ENCODE results near the gene CLEC4D.
"Not testable (repeated sequence)": the region's sequence is repeated elsewhere in the genome, so short reads cannot be mapped to it uniquely, and the experiment has no call there.

The CLEC4D gene

DNA sequence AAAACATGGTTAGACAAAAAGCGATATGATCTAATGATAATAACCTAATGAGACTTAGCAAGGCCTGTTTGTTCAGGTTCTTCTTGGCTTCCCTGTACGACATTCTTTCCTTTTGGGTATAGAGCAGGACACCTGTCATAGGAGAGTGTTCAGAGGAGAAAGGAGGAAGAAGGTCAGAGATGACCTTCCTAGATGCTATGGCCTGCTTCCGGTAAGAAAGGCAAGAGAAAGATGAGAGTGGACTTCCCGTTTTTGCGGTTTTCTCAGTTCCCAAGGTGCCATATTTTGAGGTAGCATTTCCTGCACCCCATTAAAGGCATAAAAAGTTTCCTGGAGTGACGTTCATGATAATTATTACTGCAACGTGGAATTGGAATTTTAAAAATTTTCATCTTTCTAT, 18.7 kb downstream of the CLEC4D start:
- no peaks in the 10 kb centered on the region for H3K36me3 ChIP-seq (ENCODE audit: control insufficient read depth, low read length)
- H3K4me1 ChIP-seq (ENCODE audit: control insufficient read depth, low read length): peaks cover 5% of the 10 kb centered on the region; the same call in 1 of the 2 replicates
- H4K20me1 ChIP-seq (ENCODE audit: control insufficient read depth, insufficient read depth, low read depth, low read length): no peaks in the 10 kb centered on the region
- H3K4me3 ChIP-seq (ENCODE audit: low read length): no peak overlapping the region
- TF ChIP-seq EZH2phosphoT487 (IDR thresholded peaks at IDR 0.05; ENCODE audit: borderline replicate concordance, low read length): no peak
- no peak for TF ChIP-seq CTCF (IDR thresholded peaks at IDR 0.05; ENCODE audit: low read depth, low read length, poor library complexity, severe bottlenecking)
- no peaks in the 10 kb centered on the region for H3K79me2 ChIP-seq (ENCODE audit: control insufficient read depth, low read length)
- no peaks in the 10 kb centered on the region for H3F3A ChIP-seq (ENCODE audit: control insufficient read depth, insufficient read depth)
- H3K4me2 ChIP-seq (ENCODE audit: low read length): no peak overlapping the region
- no peaks in the 10 kb centered on the region for H3K9me2 ChIP-seq (replicated peaks; ENCODE audit: control insufficient read depth, low read length)
- H3K27me3 ChIP-seq (ENCODE audit: control insufficient read depth, low read length): peaks cover 8% of the 10 kb centered on the region; the same call in 1 of the 2 replicates
- no peak overlapping the region for H3K27ac ChIP-seq (ENCODE audit: low read depth, low read length)
- no peaks in the 10 kb centered on the region for H3K9me3 ChIP-seq (ENCODE audit: control insufficient read depth, insufficient read depth, low read length)

- H3K79me2 ChIP-seq (ENCODE audit: control insufficient read depth, low read length); H3K9me2 ChIP-seq (replicated peaks; ENCODE audit: control insufficient read depth, low read length); H4K20me1 ChIP-seq (ENCODE audit: control insufficient read depth, insufficient read depth, low read depth, low read length); H3K27ac ChIP-seq (ENCODE audit: low read depth, low read length); H3K36me3 ChIP-seq (ENCODE audit: control insufficient read depth, low read length); H3K9me3 ChIP-seq (ENCODE audit: control insufficient read depth, insufficient read depth, low read length); H3F3A ChIP-seq (ENCODE audit: control insufficient read depth, insufficient read depth); H3K4me3 ChIP-seq (ENCODE audit: low read length): not testable (repeated sequence)
- Histone ChIP-seq H3K4me2 (ENCODE audit: low read length) (0 out of 2 replicates have a peak overlapping the region, but pooled peaks have one; percentile 15), H3K27me3 (ENCODE audit: control insufficient read depth, low read length) (peaks cover 17% of the 10 kb centered on the region; the same call in 1 of the 2 replicates), H3K4me1 (ENCODE audit: control insufficient read depth, low read length) (peaks cover 11% of the 10 kb centered on the region)
- TF ChIP-seq CTCF (IDR thresholded peaks at IDR 0.05; ENCODE audit: low read depth, low read length, poor library complexity, severe bottlenecking): peak; percentile 35
Observed at GRCh38 chr12:8537820-8538219, 24.5 kb downstream of the CLEC4D start.

GRCh38 chr12:8540831-8541230, 27.5 kb downstream of the CLEC4D start, which contains the start of gene CLEC4E:
TSS of gene CLEC4E (minus strand) at chr12:8540905. CDS start at chr12:8540797, 108 bp downstream.
- H4K20me1 ChIP-seq (ENCODE audit: control insufficient read depth, insufficient read depth, low read depth, low read length); H3F3A ChIP-seq (ENCODE audit: control insufficient read depth, insufficient read depth); H3K79me2 ChIP-seq (ENCODE audit: control insufficient read depth, low read length); H3K9me3 ChIP-seq (ENCODE audit: control insufficient read depth, insufficient read depth, low read length); H3K36me3 ChIP-seq (ENCODE audit: control insufficient read depth, low read length); H3K9me2 ChIP-seq (replicated peaks; ENCODE audit: control insufficient read depth, low read length); H3K27ac ChIP-seq (ENCODE audit: low read depth, low read length); H3K4me3 ChIP-seq (ENCODE audit: low read length): not testable (repeated sequence)
- Histone ChIP-seq H3K4me2 (ENCODE audit: low read length) (0 out of 2 replicates have a peak within 1 kb of the TSS, but pooled peaks have one; percentile 8), H3K27me3 (ENCODE audit: control insufficient read depth, low read length) (peaks cover 14% of the 10 kb centered on the region; the same call in 1 of the 2 replicates), H3K4me1 (ENCODE audit: control insufficient read depth, low read length) (peaks cover 17% of the 10 kb centered on the region)

GRCh38 chr12:8541562-8541961, 28.3 kb downstream of the CLEC4D start:
- Histone ChIP-seq H3K4me3 (ENCODE audit: low read length) (no peak overlapping the region), H3F3A (ENCODE audit: control insufficient read depth, insufficient read depth) (no peaks in the 10 kb centered on the region), H3K4me1 (ENCODE audit: control insufficient read depth, low read length) (peaks cover 21% of the 10 kb centered on the region), H3K4me2 (ENCODE audit: low read length) (0 out of 2 replicates have a peak overlapping the region, but pooled peaks have one; percentile 8), H3K36me3 (ENCODE audit: control insufficient read depth, low read length) (no peaks in the 10 kb centered on the region), H3K27ac (ENCODE audit: low read depth, low read length) (no peak overlapping the region), H3K9me3 (ENCODE audit: control insufficient read depth, insufficient read depth, low read length) (no peaks in the 10 kb centered on the region), H3K9me2 (replicated peaks; ENCODE audit: control insufficient read depth, low read length) (no peaks in the 10 kb centered on the region), H4K20me1 (ENCODE audit: control insufficient read depth, insufficient read depth, low read depth, low read length) (no peaks in the 10 kb centered on the region), H3K27me3 (ENCODE audit: control insufficient read depth, low read length) (peaks cover 14% of the 10 kb centered on the region; the same call in 1 of the 2 replicates), H3K79me2 (ENCODE audit: control insufficient read depth, low read length) (no peaks in the 10 kb centered on the region)
- TF ChIP-seq EZH2phosphoT487 (IDR thresholded peaks at IDR 0.05; ENCODE audit: borderline replicate concordance, low read length): no peak
- TF ChIP-seq CTCF (IDR thresholded peaks at IDR 0.05; ENCODE audit: low read depth, low read length, poor library complexity, severe bottlenecking): no peak
